Left kidney (tissue), 2 donors: ENCODE results near the gene PRR23C. TPM values are rescaled to one million over a fixed set of nuclear protein-coding genes. Genes with fewer than 3 reads are reported as not detected.

Source experiments
- DNase-seq: peaks from one replicate; pipeline ENCODE4 v3.0.0-alpha.2; 2013
- polyA plus RNA-seq: library from polyadenylated mRNA; unstranded; fragments of 120-200 nt; gene quantifications from one replicate; pipeline ENCODE4 v1.2.1, GENCODE V29; 2013; ENCODE audit not compliant: insufficient read length

Gene PRR23C
- polyA plus RNA-seq, 1 donor, result not detected

DNA sequence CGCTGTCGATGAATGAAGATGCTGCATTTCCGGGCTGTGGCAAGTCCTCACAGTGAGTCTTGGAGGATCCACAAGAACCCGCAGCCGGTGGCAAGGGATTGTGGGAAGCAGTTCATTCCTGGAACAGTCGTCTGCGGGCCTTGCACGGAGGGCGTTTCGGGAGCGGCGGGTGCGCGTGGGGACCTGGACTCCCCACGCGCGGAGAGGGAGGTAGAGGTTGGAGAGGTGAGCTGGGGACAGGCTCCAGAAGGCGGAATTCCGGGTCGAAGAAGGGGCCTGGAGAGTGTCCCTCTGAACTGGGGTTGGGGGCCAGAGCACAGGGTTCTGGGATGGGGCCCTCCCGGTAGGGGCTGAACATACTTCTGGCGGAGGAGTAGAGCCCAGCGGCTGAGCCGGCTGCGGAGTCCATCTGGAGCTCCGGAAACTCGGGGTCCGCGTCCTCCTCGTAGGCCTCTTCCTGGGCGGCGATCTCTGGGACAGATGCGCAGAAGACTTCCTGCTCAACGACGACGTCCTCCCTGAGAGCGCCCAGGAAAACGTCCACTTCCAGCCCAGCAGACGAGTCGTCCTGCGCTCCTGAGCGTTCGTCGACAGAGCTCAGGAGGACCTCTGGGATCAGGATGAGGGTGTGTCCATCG lies 39.2 kb downstream of the PRR23C start:
- no peak for DNase-seq

- no peak for DNase-seq
These were observed 49.0 kb downstream of the PRR23C start for GRCh38 chr3:138995706-138996105.

Other genes with a start within 250 kb of the PRR23C start
- 30.4 TPM for gene PIK3CB, start 210.0 kb downstream of the PRR23C start, polyA plus RNA-seq
- not detected for gene FOXL2, start 97.8 kb downstream of the PRR23C start, polyA plus RNA-seq
- 0.07 TPM for gene FOXL2NB, start 97.7 kb downstream of the PRR23C start, polyA plus RNA-seq
- not detected for gene PRR23A, start 38.6 kb downstream of the PRR23C start, polyA plus RNA-seq
- not detected for gene PRR23B, start 24.0 kb downstream of the PRR23C start, polyA plus RNA-seq